ENCODE data around the gene IVD. TPM values are rescaled to one million over a fixed set of nuclear protein-coding genes. Genes with fewer than 3 reads are reported as not detected.

Gene IVD
- total RNA-seq, 1 experiment from 2014 or later = 93.1 TPM

GRCh38 chr15:40436116-40436891 is 30.7 kb downstream of the IVD start:
- H3K27me3 Mint-ChIP-seq (ENCODE audit: low read depth) = peaks cover 51% of the 10 kb centered on the region
- peak overlapping the region; percentile 80 for H3K4me2 ChIP-seq (ENCODE audit: insufficient read depth, insufficient read length, low read length)

More at GRCh38 chr15:40436116-40436891, 30.7 kb downstream of the IVD start:
- Histone ChIP-seq H2BK12ac (ENCODE audit: insufficient read length, low read depth, low read length) (no peak overlapping the region), H4K5ac (ENCODE audit: insufficient read length, low read depth, low read length) (no peak overlapping the region), H3K79me1 (ENCODE audit: insufficient read depth, low read depth, low read length, poor library complexity, severe bottlenecking) (no peaks in the 10 kb centered on the region), H2AFZ (ENCODE audit: low read length) (no peak overlapping the region), H4K20me1 (ENCODE audit: control insufficient read depth, insufficient read depth, insufficient read length) (no peaks in the 10 kb centered on the region), H2BK5ac (ENCODE audit: insufficient read length, low read length) (no peak overlapping the region), H3K18ac (ENCODE audit: insufficient read length, low read depth, low read length) (no peak overlapping the region), H3K4ac (ENCODE audit: low read depth, low read length) (no peak overlapping the region), H3T11ph (ENCODE audit: low read length) (no peak overlapping the region), H3K14ac (ENCODE audit: insufficient read depth, low read length) (no peak overlapping the region), H3K27me3 (ENCODE audit: insufficient read depth, low read length) (peaks cover 11% of the 10 kb centered on the region; the same call in 1 of the 2 replicates), H3K9me3 (ENCODE audit: control insufficient read depth, low read depth, low read length) (no peaks in the 10 kb centered on the region), H3K23me2 (ENCODE audit: insufficient read length, low read depth, low read length, poor library complexity, severe bottlenecking) (peaks cover 47% of the 10 kb centered on the region), H3K27ac (ENCODE audit: insufficient read length, low read depth, low read length) (no peak overlapping the region), H2BK20ac (ENCODE audit: low read depth, low read length, poor library complexity, severe bottlenecking) (no peak overlapping the region), H4K91ac (ENCODE audit: insufficient read length, low read depth, low read length) (no peak overlapping the region), H3K56ac (ENCODE audit: insufficient read length, low read depth, low read length) (no peak overlapping the region), H4K8ac (replicated peaks; ENCODE audit: insufficient read length, low read depth, low read length) (no peak overlapping the region), H2BK15ac (ENCODE audit: low read depth, low read length) (no peak overlapping the region), H2AK5ac (ENCODE audit: insufficient read length, low read length) (no peak overlapping the region), H2BK120ac (ENCODE audit: low read depth, low read length, poor library complexity, severe bottlenecking) (no peak overlapping the region), H3K23ac (ENCODE audit: insufficient read length, low read depth, low read length) (no peak overlapping the region), H3K79me2 (ENCODE audit: insufficient read depth, low read length) (no peaks in the 10 kb centered on the region), H3K4me1 (ENCODE audit: insufficient read depth, low read length) (peaks cover 8% of the 10 kb centered on the region), H3K9ac (ENCODE audit: extremely low read depth, insufficient read length, low read length) (no peak overlapping the region)
- WGBS (ENCODE audit: extremely low coverage, insufficient read length, low lambda C conversion rate) = no CpG with 5 or more reads among the region's 39 CpGs
- Mint-ChIP-seq H3K27ac (peak overlapping the region in 1 of 3 experiments; percentile 57; a peak in 1 of 7 replicates), H3K36me3 (ENCODE audit: insufficient read depth in 1 of 3, low read depth in 3 of 3) (no peaks in the 10 kb centered on the region; a peak in 1 of 7 replicates), H3K9me3 (no peaks in the 10 kb centered on the region; a peak in 1 of 5 replicates), H3K4me3 (peak overlapping the region; percentile 93 to 96), H3K4me1 (peaks cover 39 to 41% of the 10 kb centered on the region in 2 experiments)
- no peak for DNase-seq
- TF ChIP-seq CTCF (conservative IDR thresholded peaks at IDR 0.05) = no peak
